Inflammatory macrophage treated with lipopolysaccharide for 4 hours (primary cell): ENCODE data around the gene ELMO3.

Experiments
- DNase-seq: peaks from one replicate; pipeline ENCODE4 v3.0.0-alpha.2; 2020

The ELMO3 gene

DNA sequence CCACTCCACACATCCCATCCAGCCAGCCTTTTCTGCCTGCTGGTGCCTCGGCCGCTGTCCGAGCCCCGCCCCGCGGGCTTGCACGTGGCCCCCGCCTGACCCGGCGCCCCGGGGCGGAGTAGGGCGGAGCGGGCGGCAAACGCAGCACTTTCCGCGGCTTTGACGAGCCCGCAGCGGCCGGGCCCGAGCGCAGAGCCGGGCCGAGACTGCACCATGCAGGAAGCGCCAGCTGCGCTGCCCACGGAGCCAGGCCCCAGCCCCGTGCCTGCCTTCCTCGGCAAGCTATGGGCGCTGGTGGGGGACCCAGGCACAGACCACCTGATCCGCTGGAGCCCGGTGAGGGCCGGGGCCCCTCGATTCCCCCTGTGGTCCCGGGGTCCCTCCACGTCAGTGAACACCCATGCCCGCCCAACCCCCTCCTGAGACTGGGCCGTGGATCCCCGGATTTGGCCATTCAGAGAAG is 34.3 kb upstream of the ELMO3 start, which contains the start of gene HSF4:
HSF4 (plus strand) TSS at position 147 of the 463 bp plus-strand sequence; CDS start at position 214, 67 bp downstream.
- DNase-seq: peak; percentile 61

DNA sequence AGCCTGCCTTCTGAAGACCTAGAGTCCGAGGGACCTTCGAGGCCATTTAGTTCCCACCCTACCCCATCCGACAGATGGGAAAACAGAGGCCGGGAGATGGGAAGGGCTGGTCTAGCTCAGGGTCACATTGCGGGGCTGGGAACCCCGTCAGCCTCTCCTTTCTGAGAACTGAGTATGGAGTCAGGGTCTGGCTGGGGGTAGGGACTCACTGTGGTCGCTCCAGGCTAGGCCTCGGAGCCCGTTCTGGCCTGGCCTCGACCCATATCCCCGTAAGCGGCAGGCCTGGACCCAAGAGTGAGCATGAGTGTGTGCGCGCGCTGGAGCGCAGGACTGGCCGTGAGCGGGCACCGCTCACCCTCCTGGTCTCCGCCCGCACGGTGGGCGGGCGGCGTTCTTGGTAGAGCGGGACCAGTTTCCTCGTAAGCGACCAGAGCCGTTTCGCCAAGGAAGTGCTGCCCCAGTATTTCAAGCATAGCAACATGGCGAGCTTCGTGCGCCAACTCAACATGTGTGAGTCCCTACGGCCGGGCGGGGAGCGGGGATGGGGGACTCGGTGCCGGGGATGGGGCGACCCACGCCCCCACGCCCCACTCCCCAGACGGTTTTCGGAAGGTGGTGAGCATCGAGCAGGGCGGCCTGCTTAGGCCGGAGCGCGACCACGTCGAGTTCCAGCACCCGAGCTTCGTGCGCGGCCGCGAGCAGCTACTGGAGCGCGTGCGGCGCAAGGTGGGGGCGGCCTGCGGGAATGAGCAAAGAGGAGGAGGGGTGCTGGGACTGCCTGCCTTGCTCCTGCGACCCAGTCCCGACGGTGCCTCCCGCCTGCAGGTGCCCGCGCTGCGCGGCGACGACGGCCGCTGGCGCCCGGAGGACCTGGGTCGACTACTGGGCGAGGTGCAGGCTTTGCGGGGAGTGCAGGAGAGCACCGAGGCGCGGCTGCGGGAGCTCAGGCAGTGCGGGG is 33.5 kb upstream of the ELMO3 start:
- DNase-seq: peak; percentile 16

DNA sequence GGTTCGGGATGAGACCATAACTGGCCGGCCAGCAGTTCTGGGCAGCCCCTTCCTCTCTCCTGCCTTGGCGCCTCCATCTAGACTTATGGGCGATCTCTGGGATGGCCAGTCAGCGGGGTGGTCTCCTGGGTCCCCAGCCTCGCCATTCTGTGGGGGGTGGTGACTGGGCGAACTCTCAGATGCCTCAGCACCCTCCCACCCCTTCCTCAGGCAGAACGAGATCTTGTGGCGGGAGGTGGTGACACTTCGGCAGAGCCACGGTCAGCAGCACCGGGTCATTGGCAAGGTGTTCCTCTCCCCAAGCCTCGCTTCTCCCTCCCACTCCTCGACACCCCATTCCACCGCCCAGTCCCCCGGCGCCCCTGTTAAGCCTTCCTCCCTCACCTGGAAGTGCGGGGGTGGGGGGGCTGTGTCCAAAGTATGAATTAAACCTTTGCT is 32.8 kb upstream of the ELMO3 start:
- no peak for DNase-seq

DNA sequence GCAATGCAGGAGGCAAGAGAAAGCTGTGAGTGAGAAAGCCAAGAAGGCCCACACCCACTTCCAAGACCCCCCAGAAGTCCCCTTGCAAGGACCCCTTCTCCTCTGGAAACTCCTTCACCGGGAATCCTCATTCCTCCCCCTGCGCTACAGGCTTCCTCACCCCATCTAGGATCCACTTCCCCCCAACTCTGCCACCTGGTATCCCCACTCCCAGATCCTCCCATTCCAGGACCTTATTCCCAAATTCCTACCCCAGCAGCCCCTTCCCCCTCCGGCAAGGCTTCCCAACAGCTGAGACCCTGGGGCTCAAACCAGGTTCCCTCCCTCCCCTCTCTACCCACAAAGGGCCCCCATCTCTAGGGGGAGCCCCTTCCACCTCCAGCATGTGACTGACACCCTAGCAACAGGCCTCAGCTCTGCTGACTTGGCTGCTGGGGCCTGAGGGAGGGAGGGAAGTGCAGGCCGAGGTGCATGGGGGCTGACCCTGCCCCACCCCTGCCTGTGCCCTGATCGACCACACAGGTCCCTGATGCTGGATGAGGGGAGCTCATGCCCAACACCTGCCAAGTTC is 32.2 kb upstream of the ELMO3 start:
- no peak for DNase-seq

DNA sequence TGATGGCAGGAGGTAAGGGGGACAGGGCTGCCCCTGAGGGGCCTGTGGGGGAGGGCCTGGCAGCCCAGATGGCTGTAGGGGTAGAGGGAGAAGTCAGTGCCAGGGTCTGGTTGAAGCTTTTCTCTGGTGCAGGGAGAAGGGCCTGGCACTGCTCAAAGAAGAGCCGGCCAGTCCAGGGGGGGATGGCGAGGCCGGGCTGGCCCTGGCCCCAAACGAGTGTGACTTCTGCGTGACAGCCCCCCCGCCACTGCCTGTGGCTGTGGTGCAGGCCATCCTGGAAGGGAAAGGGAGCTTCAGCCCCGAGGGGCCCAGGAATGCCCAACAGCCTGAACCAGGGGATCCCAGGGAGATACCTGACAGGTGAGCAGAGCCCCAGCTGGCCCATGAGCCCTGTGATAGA is 31.3 kb upstream of the ELMO3 start:
- DNase-seq: no peak

DNA sequence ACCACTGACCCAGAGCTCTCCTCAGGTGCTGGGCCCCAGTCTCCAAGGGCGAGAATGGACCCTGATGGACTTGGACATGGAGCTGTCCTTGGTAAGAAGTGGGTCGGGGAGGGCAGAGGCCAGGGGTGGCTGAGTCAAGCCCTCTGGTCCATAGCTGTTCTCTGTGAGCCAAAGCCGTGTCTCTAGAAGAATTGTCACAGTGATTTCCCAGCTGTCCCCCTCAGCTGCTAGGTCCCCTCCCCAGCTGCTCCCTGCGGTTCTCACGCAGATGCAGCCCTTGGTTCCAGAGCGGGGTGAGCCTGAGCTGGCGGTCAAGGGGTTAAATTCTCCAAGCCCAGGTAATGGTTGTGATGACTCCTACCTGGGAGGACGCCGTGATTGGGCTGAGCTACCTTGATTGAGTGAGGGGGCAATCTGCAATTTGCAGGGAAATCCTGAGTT is 29.9 kb upstream of the ELMO3 start:
- no peak for DNase-seq

DNA sequence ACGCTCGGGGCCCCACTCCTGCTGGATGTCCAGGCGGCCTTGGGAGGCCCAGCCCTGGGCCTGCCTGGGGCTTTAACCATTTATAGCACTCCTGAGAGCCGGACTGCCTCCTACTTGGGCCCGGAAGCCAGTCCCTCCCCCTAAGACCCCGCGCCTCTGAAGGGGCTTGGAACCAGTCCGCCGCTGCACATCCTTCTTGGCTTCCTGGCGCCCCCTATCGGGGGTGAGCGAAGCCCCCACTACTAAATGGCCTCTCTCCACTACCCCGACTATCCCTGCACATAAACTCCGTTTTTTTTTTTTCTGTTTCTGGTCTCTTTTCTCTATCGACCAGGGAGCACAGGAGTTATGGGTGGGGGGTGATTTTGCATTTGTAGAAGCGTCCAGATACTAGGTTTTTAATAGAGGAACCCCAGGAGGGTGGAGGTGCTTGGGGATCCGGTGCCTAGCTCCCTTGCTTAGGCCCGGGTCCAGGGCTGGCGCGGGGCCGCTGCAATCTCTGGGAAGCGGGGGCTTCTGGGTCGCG is 29.2 kb upstream of the ELMO3 start:
- peak; percentile 32 for DNase-seq

DNA sequence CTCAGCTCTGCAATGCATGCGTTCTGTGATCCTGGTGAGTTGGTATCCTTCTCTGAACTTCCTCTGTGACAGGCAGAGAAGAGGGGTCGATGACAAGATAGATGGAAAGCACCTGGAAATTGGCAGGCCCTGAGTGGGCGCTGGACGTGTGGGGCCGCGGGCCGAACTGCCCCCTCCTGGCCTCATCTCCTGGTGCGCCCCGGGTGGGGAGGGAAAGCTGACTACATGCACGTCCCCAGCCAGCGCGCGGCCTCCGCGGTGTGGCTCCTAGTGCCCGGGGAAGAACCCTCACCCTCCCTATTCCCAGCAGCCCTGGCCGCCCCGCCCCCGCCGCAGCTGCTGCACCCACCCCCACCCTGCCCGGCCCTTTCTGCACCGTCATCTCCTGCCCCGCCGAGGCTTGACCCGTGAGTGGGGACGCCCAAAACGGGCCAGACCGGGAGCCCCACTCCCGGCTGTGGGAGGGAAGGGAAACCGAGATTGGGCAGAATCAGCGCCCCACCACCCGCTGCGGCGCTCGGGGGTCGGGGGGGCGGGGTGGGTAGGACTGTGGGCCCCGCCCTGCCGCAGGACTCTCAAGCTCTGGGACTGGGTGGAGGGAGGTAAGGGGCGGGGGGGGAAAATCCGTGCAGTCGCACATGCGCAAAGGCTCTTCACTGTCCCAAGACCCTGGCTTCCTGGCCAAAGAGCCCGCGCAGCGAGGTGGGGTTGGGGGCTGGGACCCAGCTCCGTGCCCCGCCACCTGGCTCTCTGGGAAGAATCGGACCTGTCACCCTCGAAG is 28.6 kb upstream of the ELMO3 start, which contains the start of gene NOL3:
NOL3 (plus strand) TSS at position 371 of the 781 bp plus-strand sequence.
- peak; percentile 79 for DNase-seq

DNA sequence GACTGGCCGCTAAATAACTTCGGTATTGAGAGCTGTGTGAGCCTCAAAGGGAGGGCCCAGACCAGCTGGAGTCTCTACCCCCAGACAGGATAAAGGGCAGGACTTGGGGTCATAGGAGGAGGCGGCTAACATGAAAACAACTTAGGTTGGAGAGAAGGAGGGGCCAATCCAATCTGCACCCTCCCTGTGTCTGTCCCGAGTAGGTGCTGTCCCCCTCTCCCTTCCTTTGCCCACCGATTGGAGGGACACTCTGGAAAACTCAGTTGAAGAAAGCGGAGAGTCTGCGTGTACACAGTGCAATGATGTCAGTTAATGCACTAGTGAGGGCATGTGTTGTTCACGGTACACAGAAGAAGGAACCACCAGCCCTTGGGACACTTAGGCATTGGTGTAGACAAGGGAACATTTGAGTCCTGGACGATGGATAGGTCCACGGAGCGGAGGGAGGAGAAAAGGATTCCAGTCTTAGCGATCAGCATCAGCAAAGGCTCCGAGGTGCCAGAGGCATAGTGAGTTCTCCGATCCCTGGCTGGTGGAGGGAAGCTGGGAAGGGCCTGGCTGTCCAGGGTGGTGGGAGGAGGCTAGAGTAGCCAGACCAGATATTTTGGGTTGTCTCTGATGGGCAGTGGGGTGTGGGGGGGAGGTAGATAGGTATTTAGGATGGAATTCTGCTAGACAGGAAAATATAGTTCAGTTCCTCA is 27.8 kb upstream of the ELMO3 start:
- DNase-seq: peak; percentile 23

DNA sequence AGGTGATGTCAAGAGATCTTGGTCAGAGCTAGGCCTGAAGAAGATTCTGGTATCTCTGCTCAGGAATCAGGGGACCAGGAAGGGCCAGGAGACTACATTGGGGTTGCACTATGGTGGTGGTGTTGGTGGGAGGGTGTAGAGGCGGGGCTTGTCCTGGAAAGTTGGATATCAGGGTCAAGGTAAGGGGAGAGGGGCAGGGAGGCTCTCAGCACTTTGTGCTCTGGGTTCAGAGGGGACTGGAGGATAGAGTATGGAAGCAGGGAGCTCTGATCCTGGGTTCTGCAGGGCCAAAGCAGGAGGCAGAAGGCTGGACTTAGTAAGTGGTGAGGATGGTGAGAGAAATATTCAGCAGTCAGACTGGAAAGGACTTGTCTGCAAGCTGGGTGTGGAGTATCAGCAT is 25.6 kb upstream of the ELMO3 start:
- no peak for DNase-seq

DNA sequence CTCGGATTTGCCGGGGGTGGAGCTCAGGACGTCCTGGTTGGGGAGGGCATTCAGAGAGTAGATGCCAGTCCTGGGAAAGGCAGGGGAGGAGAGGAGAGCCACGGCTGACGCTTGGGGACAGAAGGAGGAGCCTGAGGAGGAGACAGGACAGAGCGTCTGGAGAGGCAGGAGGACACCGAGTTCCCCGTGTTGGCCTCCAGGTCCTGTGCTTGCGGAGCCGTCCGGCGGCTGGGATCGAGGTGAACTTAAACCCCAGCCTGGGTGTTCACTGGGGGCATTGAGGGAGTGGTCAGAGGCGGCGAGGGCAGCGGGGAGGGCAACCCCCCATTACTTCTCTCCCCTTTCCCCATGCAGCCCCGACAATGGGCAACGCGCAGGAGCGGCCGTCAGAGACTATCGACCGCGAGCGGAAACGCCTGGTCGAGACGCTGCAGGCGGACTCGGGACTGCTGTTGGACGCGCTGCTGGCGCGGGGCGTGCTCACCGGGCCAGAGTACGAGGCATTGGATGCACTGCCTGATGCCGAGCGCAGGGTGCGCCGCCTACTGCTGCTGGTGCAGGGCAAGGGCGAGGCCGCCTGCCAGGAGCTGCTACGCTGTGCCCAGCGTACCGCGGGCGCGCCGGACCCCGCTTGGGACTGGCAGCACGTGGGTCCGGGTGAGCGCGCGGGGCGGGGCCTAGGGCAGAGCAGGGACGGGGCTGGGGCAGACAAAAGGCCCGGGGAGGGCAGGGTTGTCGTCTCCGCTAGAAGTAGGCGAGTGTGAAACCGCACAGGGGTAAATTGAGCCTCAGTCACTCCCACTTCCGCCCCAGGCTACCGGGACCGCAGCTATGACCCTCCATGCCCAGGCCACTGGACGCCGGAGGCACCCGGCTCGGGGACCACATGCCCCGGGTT is 24.9 kb upstream of the ELMO3 start:
- DNase-seq: peak; percentile 64

DNA sequence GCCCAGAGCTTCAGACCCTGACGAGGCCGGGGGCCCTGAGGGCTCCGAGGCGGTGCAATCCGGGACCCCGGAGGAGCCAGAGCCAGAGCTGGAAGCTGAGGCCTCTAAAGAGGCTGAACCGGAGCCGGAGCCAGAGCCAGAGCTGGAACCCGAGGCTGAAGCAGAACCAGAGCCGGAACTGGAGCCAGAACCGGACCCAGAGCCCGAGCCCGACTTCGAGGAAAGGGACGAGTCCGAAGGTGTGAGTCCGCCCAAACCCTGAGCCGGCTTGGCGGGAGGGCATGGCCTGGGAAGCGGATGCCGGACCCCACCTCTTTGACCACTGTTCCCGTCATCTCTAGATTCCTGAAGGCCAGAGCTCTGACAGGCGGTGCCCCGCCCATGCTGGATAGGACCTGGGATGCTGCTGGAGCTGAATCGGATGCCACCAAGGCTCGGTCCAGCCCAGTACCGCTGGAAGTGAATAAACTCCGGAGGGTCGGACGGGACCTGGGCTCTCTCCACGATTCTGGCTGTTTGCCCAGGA is 24.2 kb upstream of the ELMO3 start:
- no peak for DNase-seq

DNA sequence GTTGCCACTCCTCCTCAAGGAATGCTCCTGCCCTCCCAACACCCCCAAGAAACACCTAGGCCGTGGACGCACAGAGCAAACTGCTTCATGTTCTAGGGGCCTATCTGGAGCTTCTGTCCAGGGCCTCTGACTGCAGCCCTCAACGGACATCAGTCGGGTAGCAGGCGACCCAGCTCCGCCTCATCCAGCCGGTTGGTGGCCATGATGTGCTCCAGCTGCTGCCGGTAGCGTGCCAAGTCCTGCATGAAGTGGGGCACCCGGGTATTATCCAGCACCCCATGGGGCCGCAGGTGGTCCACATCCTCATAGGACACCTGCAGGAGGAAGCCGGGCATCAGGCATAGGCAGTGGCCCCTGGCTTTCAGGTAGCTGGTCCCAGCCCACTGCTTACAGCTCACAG is 22.3 kb upstream of the ELMO3 start:
- DNase-seq: no peak

DNA sequence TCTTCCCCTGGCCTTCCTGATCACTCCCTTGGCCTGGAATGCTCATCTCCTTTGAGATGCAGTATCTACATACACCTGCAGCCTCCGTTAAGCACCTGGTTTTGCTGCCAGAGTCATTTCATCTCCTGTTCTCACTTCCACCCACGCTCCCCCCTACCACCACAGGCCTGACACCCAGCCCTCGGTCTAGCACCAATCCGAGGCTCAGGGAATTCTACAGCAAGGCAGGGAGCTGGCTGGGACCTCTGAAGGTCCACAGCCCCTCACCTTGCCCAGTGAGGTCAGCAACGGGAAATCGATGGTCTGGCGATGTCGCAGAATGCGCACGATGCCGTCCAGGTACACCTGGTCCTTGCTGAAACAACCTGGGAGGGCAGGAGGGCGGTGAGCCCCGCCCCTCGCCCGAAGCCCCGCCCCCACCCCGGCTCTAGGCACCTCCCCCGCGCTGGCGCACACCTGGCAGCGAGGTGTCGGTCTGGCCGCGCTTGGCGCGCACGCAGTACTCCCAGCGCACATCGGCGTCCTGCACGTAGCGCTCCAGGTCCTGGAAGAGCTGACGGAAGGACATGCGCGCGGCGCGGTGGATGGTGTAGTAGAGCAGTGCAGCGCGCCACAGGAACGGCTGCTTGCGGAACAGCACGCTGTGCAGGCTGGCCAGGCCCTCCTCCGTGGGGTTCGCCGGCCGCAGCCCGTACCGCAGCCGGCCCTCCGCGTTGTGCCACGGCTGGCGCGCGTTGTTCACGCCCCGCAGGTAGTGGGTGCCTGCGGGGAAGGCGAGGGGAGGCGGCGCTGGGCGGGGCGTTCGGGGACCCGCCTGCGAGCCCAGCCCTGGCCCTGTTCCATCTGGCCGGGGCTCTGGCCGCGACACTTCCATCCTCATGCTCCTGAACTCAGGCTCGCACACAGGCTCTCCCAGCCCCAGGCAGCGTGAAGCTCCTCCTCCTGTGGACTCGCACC is 20.9 kb upstream of the ELMO3 start:
- DNase-seq: peak; percentile 47

DNA sequence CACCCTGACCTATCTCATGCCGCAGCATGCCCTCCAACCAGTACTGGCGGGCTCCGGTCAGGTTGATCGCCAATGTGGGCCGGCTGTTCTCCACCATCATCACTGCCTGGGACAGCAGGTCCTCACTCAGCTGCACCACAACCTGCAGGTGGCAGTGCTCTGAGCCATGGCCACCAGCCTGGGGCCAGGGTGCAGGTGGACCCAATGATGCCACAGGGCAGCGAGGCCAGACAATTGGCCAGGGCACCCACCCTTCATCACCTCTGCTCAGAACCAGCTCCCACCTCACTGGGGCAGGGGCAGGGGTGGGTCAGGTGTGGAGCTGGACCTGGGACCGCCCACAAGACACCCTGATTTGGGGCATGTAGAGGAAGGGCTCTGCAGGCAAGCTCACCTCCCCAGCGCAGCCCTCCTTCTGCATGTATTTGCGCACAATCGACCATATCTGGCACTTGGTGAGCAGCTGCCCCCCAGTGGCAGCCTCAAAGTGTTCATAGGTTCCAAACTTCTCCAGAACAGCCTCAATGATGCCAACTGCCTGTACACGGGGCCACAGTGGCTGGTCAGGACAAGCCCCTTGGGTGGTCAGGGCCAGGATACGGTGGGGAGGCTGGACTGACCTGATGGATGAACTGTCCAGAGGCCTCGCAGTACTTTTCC is 19.4 kb upstream of the ELMO3 start:
- no peak for DNase-seq

DNA sequence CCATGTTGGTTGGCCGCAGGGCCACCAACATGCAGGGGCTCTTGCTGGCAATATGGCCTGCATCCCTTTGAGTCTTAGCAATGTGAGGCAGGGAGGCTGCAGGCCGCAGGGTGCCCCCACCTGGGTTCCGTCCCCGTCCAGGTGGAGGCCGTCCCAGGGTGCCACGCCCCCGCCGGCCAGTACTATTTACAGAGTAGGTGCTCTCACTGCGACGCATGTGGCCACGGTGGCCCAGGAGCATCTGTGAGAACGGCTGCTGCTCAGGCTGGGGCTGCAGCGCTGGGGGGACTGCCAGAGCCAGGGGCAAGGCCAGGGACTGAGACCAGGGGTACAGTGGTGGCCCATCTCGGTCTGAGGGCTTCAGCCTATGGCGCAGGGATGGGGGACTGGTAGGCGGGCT is 18.8 kb upstream of the ELMO3 start:
- DNase-seq: no peak

DNA sequence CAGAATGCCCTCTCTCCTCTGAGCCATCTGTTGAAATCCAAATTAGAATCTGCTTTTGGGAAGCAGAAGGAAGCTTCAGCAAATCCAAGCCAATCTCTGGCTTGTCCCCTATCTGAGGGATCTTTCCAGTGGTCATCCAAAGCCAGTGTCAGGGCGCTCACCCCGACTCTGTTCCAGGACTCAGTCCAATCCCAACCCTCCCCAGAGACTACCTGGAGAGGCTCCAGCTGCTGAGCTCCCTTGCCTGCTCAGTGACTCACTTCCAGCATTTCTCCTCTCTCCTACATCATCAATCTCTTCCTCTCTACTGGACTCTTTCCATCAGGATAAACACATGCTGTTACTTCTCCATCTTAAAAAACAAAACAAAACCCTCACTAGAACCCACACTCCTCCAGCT is 17.6 kb upstream of the ELMO3 start:
- no peak for DNase-seq

DNA sequence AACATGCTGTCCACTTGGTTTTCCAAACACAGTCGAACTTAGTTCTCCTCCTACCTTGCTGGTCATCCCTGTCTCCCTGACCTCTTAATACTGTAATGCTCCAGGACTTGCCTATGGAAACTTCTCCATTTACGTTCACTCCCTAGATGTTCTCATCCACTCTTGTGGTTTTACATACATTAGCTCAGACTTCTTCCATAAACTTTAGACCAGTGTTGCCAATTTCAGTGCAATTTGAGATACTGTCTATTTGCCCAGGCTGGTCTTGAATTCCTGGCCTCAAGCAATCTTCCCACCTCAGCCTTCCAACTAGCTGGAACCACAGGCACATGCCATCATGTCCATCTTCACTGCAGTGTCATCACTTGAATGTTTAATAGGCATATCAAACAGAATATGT is 16.6 kb upstream of the ELMO3 start:
- DNase-seq: peak; percentile 26

DNA sequence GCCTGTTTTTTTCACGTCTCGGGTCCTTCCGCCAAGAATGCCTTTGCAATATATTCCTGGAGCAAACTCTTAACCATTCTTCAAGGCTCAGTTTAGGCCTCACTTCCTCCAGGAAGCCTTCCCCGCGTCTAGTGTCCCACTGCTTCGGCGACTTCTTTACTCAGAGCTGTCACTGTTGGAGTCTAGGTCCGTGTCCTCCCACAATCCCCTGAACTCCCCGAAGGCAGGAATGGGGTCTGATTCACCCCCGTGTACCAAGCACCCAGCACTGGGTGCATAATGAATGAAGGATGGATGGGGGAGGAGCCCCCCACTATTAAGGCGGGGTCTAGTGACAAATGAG is 15.7 kb upstream of the ELMO3 start:
- DNase-seq: no peak
